K562 (cell line): Measurements from ENCODE around the gene WIPF3. TPM values are rescaled to one million over a fixed set of nuclear protein-coding genes. Genes with fewer than 3 reads are reported as not detected.

Source experiments
- CEBPG ChIP-seq, 3 experiments: fragments of 200-800 bp in 1 of 3; sonication (Bioruptor generic) in 1 of 3; sonication (generic) in 1 of 3; formaldehyde crosslinking in 1 of 3; IDR thresholded peaks in 2 of 3; conservative IDR thresholded peaks in 1 of 3; 2 replicates each; pipeline versions ENCODE4 v1.6.1 to v1.8.0; 2016 to 2022; ENCODE audit warnings: missing compliant biosample characterization in 2 of 3, missing genetic modification characterization in 2 of 3, mild to moderate bottlenecking in 1 of 3, missing genetic modification reagents in 1 of 3
- CHCHD3 ChIP-seq: fragments of 250-450 bp; sonication (Bioruptor Pico); IDR thresholded peaks from 2 replicates; pipeline ENCODE4 v2.1.2; 2022; ENCODE audit warnings: mild to moderate bottlenecking
- CREB3 ChIP-seq: fragments of 450-650 bp; conservative IDR thresholded peaks from 2 replicates; pipeline ENCODE4 v1.6.1; 2016; ENCODE audit warnings: missing genetic modification characterization, low read depth, mild to moderate bottlenecking, missing compliant biosample characterization, moderate library complexity
- DEAF1 ChIP-seq: fragments of 450-650 bp; formaldehyde crosslinking; IDR thresholded peaks from 2 replicates; pipeline ENCODE4 v1.4.0; 2020; ENCODE audit warnings: mild to moderate bottlenecking, moderate library complexity
- ELK3 ChIP-seq: fragments of 450-650 bp; formaldehyde crosslinking; IDR thresholded peaks from 2 replicates; pipeline ENCODE4 v1.4.0; 2020; ENCODE audit warnings: mild to moderate bottlenecking
- HOMEZ ChIP-seq: fragments of 250-450 bp; sonication (Bioruptor Pico); IDR thresholded peaks from 2 replicates; pipeline ENCODE4 v1.4.0; 2020; ENCODE audit warnings: mild to moderate bottlenecking, moderate library complexity
- MCM5 ChIP-seq: fragments of 450-650 bp; IDR thresholded peaks from 2 replicates; pipeline ENCODE4 v1.6.1; 2016; ENCODE audit warnings: low read depth
- MTA3 ChIP-seq: fragments of 450-650 bp; formaldehyde crosslinking; IDR thresholded peaks from 2 replicates; pipeline ENCODE4 v1.6.1; 2017; ENCODE audit warnings: mild to moderate bottlenecking, borderline replicate concordance
- NCOA1 ChIP-seq: fragments of 450-650 bp; IDR thresholded peaks from 2 replicates; pipeline ENCODE4 v1.6.1; 2016; ENCODE audit warnings: low read depth
- NCOR1 ChIP-seq: fragments of 450-650 bp; IDR thresholded peaks from 2 replicates; pipeline ENCODE4 v1.6.1; 2016; ENCODE audit warnings: mild to moderate bottlenecking, moderate library complexity
- NFXL1 ChIP-seq: fragments of 450-650 bp; formaldehyde crosslinking; IDR thresholded peaks from 2 replicates; pipeline ENCODE4 v1.4.0; 2021; ENCODE audit warnings: mild to moderate bottlenecking
- NONO ChIP-seq, 2 experiments: fragments of 200-400 bp in 1 of 2; fragments of 450-650 bp in 1 of 2; formaldehyde crosslinking in 1 of 2; IDR thresholded peaks; 2 replicates each; pipeline ENCODE4 v1.6.1; 2017; ENCODE audit warnings: low read depth in 2 of 2, mild to moderate bottlenecking in 2 of 2, moderate library complexity in 2 of 2, low read length in 1 of 2
- RAD21 ChIP-seq, 2 experiments: fragments of 250-450 bp in 1 of 2; fragments of 450-650 bp in 1 of 2; sonication (Bioruptor Pico) in 1 of 2; formaldehyde crosslinking in 1 of 2; IDR thresholded peaks in 1 of 2; conservative IDR thresholded peaks in 1 of 2; 2 replicates each; pipeline versions ENCODE4 v1.4.0 to v1.8.0; 2020 to 2022; ENCODE audit warnings: mild to moderate bottlenecking in 2 of 2, moderate library complexity in 1 of 2
- SRSF9 ChIP-seq: fragments of 200-400 bp; formaldehyde crosslinking; IDR thresholded peaks from 2 replicates; pipeline ENCODE4 v1.6.1; 2017; ENCODE audit warnings: low read depth, low read length, borderline replicate concordance
- ZBTB49 ChIP-seq: sonication (generic); formaldehyde crosslinking; IDR thresholded peaks from 2 replicates; pipeline ENCODE4 v1.8.0; 2022; ENCODE audit warnings: missing genetic modification reagents, mild to moderate bottlenecking, borderline replicate concordance
- ZNF232 ChIP-seq: sonication (generic); formaldehyde crosslinking; IDR thresholded peaks from 2 replicates; pipeline ENCODE4 v1.8.0; 2022; ENCODE audit warnings: mild to moderate bottlenecking, missing genetic modification reagents
- ZNF507 ChIP-seq: conservative IDR thresholded peaks from 2 replicates; pipeline ENCODE4 v1.6.1; 2017; ENCODE audit warnings: missing genetic modification characterization, missing compliant biosample characterization
- ZNF589 ChIP-seq: fragments of 200-800 bp; sonication (Bioruptor generic); IDR thresholded peaks from 2 replicates; pipeline ENCODE4 v1.6.1; 2016; ENCODE audit warnings: low read depth, missing genetic modification characterization, missing compliant biosample characterization
- polyA plus RNA-seq, 8 experiments: library from polyadenylated mRNA; depleted of rRNA in 4 of 8; stranded (reverse) in 5 of 8; unstranded in 3 of 8; fragments of >200 nt; fragmentation: Nextera tagmentation in 2 of 8; fragmentation: Illumina TruSeq in 1 of 8; extraction: Ambion mirVana in 2 of 8; extraction: Trizol in 1 of 8; gene quantifications; 2 replicates each; pipeline versions ENCODE4 v1.2.1 to v1.2.3, GENCODE V29; 2011 to 2014; ENCODE audit warnings: inconsistent platforms in 1 of 8, missing spikeins in 1 of 8
- total RNA-seq, 7 experiments: library from RNA; depleted of rRNA in 6 of 7; stranded (reverse); fragments of >200 nt in 6 of 7; fragmentation: Illumina TruSeq in 2 of 7; extraction: Trizol in 2 of 7; gene quantifications; 2 replicates each; pipeline versions ENCODE4 v1.2.1 to v1.2.3, GENCODE V29; 2011 to 2021; ENCODE audit warnings: low replicate concordance in 1 of 7

Gene WIPF3
- total and polyA plus RNA-seq, 9 of the 15 experiments (the other 6 are each of a cell fraction or from before 2014, with no cell fraction given): 0.18 to 3.2 (median 1.7) TPM

- TF ChIP-seq NFXL1 (CRISPR knock-in tag) (no peak), ZNF232 (CRISPR knock-in tag) (0 out of 2 replicates have a peak, but pooled peaks have one; percentile 36), ZNF589 (no peak), SRSF9 (no peak), NONO (IDR thresholded peaks at IDR 0.05; ENCODE audit: low read depth in 2 of 2, low read length in 1 of 2) (no peak), CREB3 (tag) (no peak), ELK3 (CRISPR knock-in tag) (no peak), NCOA1 (no peak), MCM5 (no peak), NCOR1 (no peak), HOMEZ (no peak), CEBPG (CRISPR knock-in tag; IDR thresholded peaks at IDR 0.05) (no peak), CEBPG (tag; conservative IDR thresholded peaks at IDR 0.05 in 1 of 2, IDR thresholded peaks at IDR 0.05 in 1 of 2) (0 out of 4 replicates have a peak, but pooled peaks of 1 of the 2 experiments have one; percentile 11), CHCHD3 (CRISPR knock-in tag) (no peak), DEAF1 (CRISPR knock-in tag) (peak; percentile 73; the same call in 1 of the 2 replicates), ZBTB49 (no peak), RAD21 (CRISPR knock-in tag; conservative IDR thresholded peaks at IDR 0.05 in 1 of 2, IDR thresholded peaks at IDR 0.05 in 1 of 2) (peak; percentile 83 to 96), ZNF507 (tag) (no peak), MTA3 (no peak)
Measured at GRCh38 chr7:29921404-29922010, 115.2 kb downstream of the WIPF3 start (continued).
